GM23338 (cell line): ENCODE results near the gene MORC4. TPM values are rescaled to one million over a fixed set of nuclear protein-coding genes. Genes with fewer than 3 reads are reported as not detected.

Experiments used
- ATAC-seq: fragments of 200-7000 bp; cut with Tn5 transposase; 3 replicates; pipeline ENCODE4 v1.9.1; 2020
- DNase-seq: peaks from one replicate; pipeline ENCODE4 v3.0.0-alpha.2; 2015; ENCODE audit warnings: low spot score
- H2AFZ ChIP-seq: fragments of 200-600 bp; sonication (generic); 2 replicates; pipeline ENCODE4 v1.8.0; 2016; ENCODE audit warnings: antibody characterized with exemption, mild to moderate bottlenecking, moderate library complexity
- H3F3A ChIP-seq: fragments of 200-600 bp; sonication (generic); replicated peaks from 2 replicates; pipeline ENCODE4 v1.8.0; 2017; ENCODE audit warnings: antibody characterized with exemption, mixed run types, low read depth
- H3K27ac ChIP-seq: fragments of 200-600 bp; sonication (generic); 2 replicates; pipeline ENCODE4 v1.6.1; 2016; ENCODE audit warnings: low read depth
- H3K27me3 ChIP-seq: fragments of 200-600 bp; sonication (generic); 2 replicates; pipeline ENCODE4 v1.8.0; 2016; ENCODE audit warnings: mild to moderate bottlenecking, mixed run types, moderate library complexity; ENCODE audit not compliant: insufficient read depth
- H3K36me3 ChIP-seq: fragments of 200-600 bp; sonication (generic); 2 replicates; pipeline ENCODE4 v1.8.0; 2016; ENCODE audit warnings: mild to moderate bottlenecking; ENCODE audit not compliant: insufficient read depth
- H3K4me1 ChIP-seq: fragments of 200-600 bp; sonication (generic); 2 replicates; pipeline ENCODE4 v1.8.0; 2016; ENCODE audit warnings: mild to moderate bottlenecking, moderate library complexity; ENCODE audit not compliant: insufficient read depth
- H3K4me2 ChIP-seq: fragments of 200-600 bp; sonication (generic); 2 replicates; pipeline ENCODE4 v1.7.1; 2017; ENCODE audit warnings: mixed run types
- H3K4me3 ChIP-seq: fragments of 200-600 bp; sonication (generic); 2 replicates; pipeline ENCODE4 v1.6.1; 2016; ENCODE audit warnings: mixed run types
- H3K79me2 ChIP-seq: fragments of 200-600 bp; sonication (generic); replicated peaks from 2 replicates; pipeline ENCODE4 v1.8.0; 2017; ENCODE audit warnings: mild to moderate bottlenecking; ENCODE audit not compliant: insufficient read depth
- H3K9me2 ChIP-seq: fragments of 200-600 bp; sonication (generic); 2 replicates; pipeline ENCODE4 v1.8.0; 2017; ENCODE audit not compliant: insufficient read depth
- H4K20me1 ChIP-seq: fragments of 200-600 bp; sonication (generic); replicated peaks from 2 replicates; pipeline ENCODE4 v1.8.0; 2017; ENCODE audit warnings: mild to moderate bottlenecking; ENCODE audit not compliant: insufficient read depth
- H3K27ac Mint-ChIP-seq: 2 replicates; pipeline ENCODE4 v1.8.0; 2020; ENCODE audit warnings: inconsistent platforms, mild to moderate bottlenecking, moderate library complexity, mixed read lengths
- H3K27me3 Mint-ChIP-seq: 3 replicates; pipeline ENCODE4 v1.8.0; 2022; ENCODE audit warnings: low read depth, mild to moderate bottlenecking, moderate library complexity, mixed read lengths, inconsistent platforms; ENCODE audit not compliant: insufficient read depth, poor library complexity
- H3K36me3 Mint-ChIP-seq: 3 replicates; pipeline ENCODE4 v1.8.0; 2021; ENCODE audit warnings: low read depth, mild to moderate bottlenecking, inconsistent platforms, moderate library complexity, mixed read lengths
- H3K4me1 Mint-ChIP-seq: 3 replicates; pipeline ENCODE4 v1.8.0; 2020; ENCODE audit warnings: mild to moderate bottlenecking, inconsistent platforms, mixed read lengths
- H3K4me3 Mint-ChIP-seq: 3 replicates; pipeline ENCODE4 v1.8.0; 2021; ENCODE audit warnings: moderate library complexity, mild to moderate bottlenecking, inconsistent platforms, mixed read lengths
- H3K9me3 Mint-ChIP-seq: 3 replicates; pipeline ENCODE4 v1.8.0; 2020; ENCODE audit warnings: moderate library complexity, mild to moderate bottlenecking, inconsistent platforms, mixed read lengths
- CREB1 ChIP-seq: fragments of 250-450 bp; sonication (Bioruptor Pico); IDR thresholded peaks from 2 replicates; pipeline ENCODE4 v1.5.0; 2020; ENCODE audit warnings: low read depth, mild to moderate bottlenecking, moderate library complexity
- CTCF ChIP-seq, 2 experiments: fragments of 200-600 bp in 1 of 2; sonication (generic) in 1 of 2; conservative IDR thresholded peaks; 2 replicates each; pipeline versions ENCODE4 v1.5.1 to v1.6.1; 2016 to 2017; ENCODE audit warnings: antibody characterized with exemption in 2 of 2, low read depth in 2 of 2, mild to moderate bottlenecking in 2 of 2, moderate library complexity in 1 of 2
- ETS1 ChIP-seq: IDR thresholded peaks from 2 replicates; pipeline ENCODE4 v1.6.1; 2016; ENCODE audit warnings: antibody characterized with exemption
- EZH2 ChIP-seq: fragments of 200-600 bp; sonication (generic); IDR thresholded peaks from one replicate; pipeline ENCODE4 v1.8.0; 2017; ENCODE audit warnings: antibody characterized with exemption, mild to moderate bottlenecking, low read depth; ENCODE audit not compliant: unreplicated experiment
- EZH2phosphoT487 ChIP-seq: fragments of 200-600 bp; sonication (generic); IDR thresholded peaks from one replicate; pipeline ENCODE4 v1.8.1; 2018; ENCODE audit warnings: antibody characterized with exemption; ENCODE audit not compliant: unreplicated experiment
- JUNB ChIP-seq: IDR thresholded peaks from one replicate; pipeline ENCODE4 v1.6.1; 2016; ENCODE audit warnings: antibody characterized with exemption; ENCODE audit not compliant: unreplicated experiment
- NANOG ChIP-seq: IDR thresholded peaks from 2 replicates; pipeline ENCODE4 v1.6.1; 2016; ENCODE audit warnings: antibody characterized with exemption, borderline replicate concordance
- POLR2AphosphoS5 ChIP-seq: IDR thresholded peaks from 2 replicates; pipeline ENCODE4 v1.6.1; 2016; ENCODE audit warnings: antibody characterized with exemption, low read depth
- REST ChIP-seq: IDR thresholded peaks from one replicate; pipeline ENCODE4 v1.6.1; 2018; ENCODE audit warnings: antibody characterized with exemption; ENCODE audit not compliant: unreplicated experiment
- STAT1 ChIP-seq: IDR thresholded peaks from one replicate; pipeline ENCODE4 v1.6.1; 2016; ENCODE audit warnings: antibody characterized with exemption; ENCODE audit not compliant: unreplicated experiment
- ZNF114 ChIP-seq: fragments of 250-450 bp; sonication (Bioruptor Pico); IDR thresholded peaks from 2 replicates; pipeline ENCODE4 v1.5.0; 2020; ENCODE audit warnings: mild to moderate bottlenecking, moderate library complexity
- ZNF331 ChIP-seq: fragments of 250-450 bp; sonication (Bioruptor Pico); IDR thresholded peaks from 2 replicates; pipeline ENCODE4 v1.5.0; 2020; ENCODE audit warnings: low read depth, mild to moderate bottlenecking, moderate library complexity
- ZNF462 ChIP-seq: fragments of 250-450 bp; sonication (Bioruptor Pico); IDR thresholded peaks from 2 replicates; pipeline ENCODE4 v1.5.0; 2020; ENCODE audit warnings: mild to moderate bottlenecking, moderate library complexity
- polyA plus RNA-seq: library from polyadenylated mRNA; unstranded; fragments of >200 nt; fragmentation: Nextera tagmentation; extraction: Ambion mirVana; gene quantifications from 2 replicates; pipeline ENCODE4 v1.2.1, GENCODE V29; 2016
- total RNA-seq: library from RNA; depleted of rRNA; stranded (reverse); fragments of >200 nt; shearing (Covaris generic); gene quantifications from 2 replicates; pipeline ENCODE4 v1.2.3, GENCODE V29; 2014

MORC4 gene
- total and polyA plus RNA-seq, 2 experiments from 2014 or later, result 1.6 to 1.7 TPM

GRCh38 chrX:107008034-107008433, 8.0 kb upstream of the MORC4 start:
- Histone ChIP-seq H3K36me3 (no peaks in the 10 kb centered on the region), H3K4me2 (no peak overlapping the region), H3K79me2 (no peaks in the 10 kb centered on the region), H4K20me1 (no peaks in the 10 kb centered on the region), H3K4me3 (no peak overlapping the region), H3K4me1 (no peaks in the 10 kb centered on the region), H2AFZ (no peak overlapping the region), H3K9me2 (no peaks in the 10 kb centered on the region), H3K27ac (no peak overlapping the region), H3K27me3 (no peaks in the 10 kb centered on the region), H3F3A (no peaks in the 10 kb centered on the region)
- TF ChIP-seq POLR2AphosphoS5, result no peak
- TF ChIP-seq REST, result no peak
- TF ChIP-seq JUNB, result no peak
- no peak for TF ChIP-seq NANOG
- no peak for TF ChIP-seq EZH2phosphoT487
- TF ChIP-seq ETS1, result no peak
- no peak for TF ChIP-seq ZNF331 (CRISPR knock-in tag)
- TF ChIP-seq CTCF (conservative IDR thresholded peaks at IDR 0.05; ENCODE audit: low read depth in 2 of 2), result no peak
- TF ChIP-seq CREB1, result no peak
- no peak for TF ChIP-seq ZNF462 (CRISPR knock-in tag)
- TF ChIP-seq EZH2, result no peak
- no peak for TF ChIP-seq ZNF114 (CRISPR knock-in tag)
- no peak for TF ChIP-seq STAT1
- Mint-ChIP-seq H3K4me1 (no peaks in the 10 kb centered on the region), H3K36me3 (no peaks in the 10 kb centered on the region), H3K4me3 (no peak overlapping the region), H3K27ac (no peak overlapping the region), H3K27me3 (peaks cover 3% of the 10 kb centered on the region), H3K9me3 (no peaks in the 10 kb centered on the region; the same call in 1 of the 3 replicates)
- DNase-seq, result no peak
- ATAC-seq, result no peak
